Measurements from ENCODE around the gene SAP30BP.

SAP30BP gene

GRCh38 chr17:75722542-75723095 is 55.5 kb downstream of the SAP30BP start:
- DNase-seq: no peak

- DNase-seq: no peak
These were observed 56.2 kb downstream of the SAP30BP start for GRCh38 chr17:75723171-75723930.

GRCh38 chr17:75724016-75725003 is 57.2 kb downstream of the SAP30BP start:
- DNase-seq: no peak

- DNase-seq: no peak
These were observed 58.4 kb downstream of the SAP30BP start for GRCh38 chr17:75725504-75725903.

- DNase-seq: no peak
These were observed 60.3 kb downstream of the SAP30BP start for GRCh38 chr17:75727391-75727790.

GRCh38 chr17:75729351-75729750 is 62.2 kb downstream of the SAP30BP start:
- no peak for DNase-seq

GRCh38 chr17:75730065-75730464 is 62.9 kb downstream of the SAP30BP start:
- no peak for DNase-seq

GRCh38 chr17:75731086-75731715 is 64.1 kb downstream of the SAP30BP start:
- no peak for DNase-seq

- no peak for DNase-seq
These were observed 64.8 kb downstream of the SAP30BP start for GRCh38 chr17:75731716-75732498.

- DNase-seq: no peak
These were observed 66.3 kb downstream of the SAP30BP start for GRCh38 chr17:75733471-75733870.

- DNase-seq: no peak
These were observed 67.6 kb downstream of the SAP30BP start for GRCh38 chr17:75734674-75735294.

GRCh38 chr17:75736173-75736835 is 69.2 kb downstream of the SAP30BP start:
- no peak for DNase-seq

- DNase-seq: no peak
These were observed 70.2 kb downstream of the SAP30BP start for GRCh38 chr17:75737133-75737962.

- no peak for DNase-seq
These were observed 71.2 kb downstream of the SAP30BP start for GRCh38 chr17:75738218-75738802.

GRCh38 chr17:75739174-75739573 is 72.0 kb downstream of the SAP30BP start:
- DNase-seq: no peak

- no peak for DNase-seq
These were observed 72.7 kb downstream of the SAP30BP start for GRCh38 chr17:75739801-75740200.

GRCh38 chr17:75740215-75740614 is 73.1 kb downstream of the SAP30BP start:
- no peak for DNase-seq

GRCh38 chr17:75740631-75741077 is 73.5 kb downstream of the SAP30BP start:
- no peak for DNase-seq

- no peak for DNase-seq
These were observed 75.2 kb downstream of the SAP30BP start for GRCh38 chr17:75742337-75742736.
